Kidney tubule cell (primary cell): ENCODE data around the gene RNF112.

Source experiments
- DNase-seq: peaks from one replicate; pipeline ENCODE4 v3.0.0-alpha.2; 2018; ENCODE audit warnings: low spot score

RNF112 gene, protein sequence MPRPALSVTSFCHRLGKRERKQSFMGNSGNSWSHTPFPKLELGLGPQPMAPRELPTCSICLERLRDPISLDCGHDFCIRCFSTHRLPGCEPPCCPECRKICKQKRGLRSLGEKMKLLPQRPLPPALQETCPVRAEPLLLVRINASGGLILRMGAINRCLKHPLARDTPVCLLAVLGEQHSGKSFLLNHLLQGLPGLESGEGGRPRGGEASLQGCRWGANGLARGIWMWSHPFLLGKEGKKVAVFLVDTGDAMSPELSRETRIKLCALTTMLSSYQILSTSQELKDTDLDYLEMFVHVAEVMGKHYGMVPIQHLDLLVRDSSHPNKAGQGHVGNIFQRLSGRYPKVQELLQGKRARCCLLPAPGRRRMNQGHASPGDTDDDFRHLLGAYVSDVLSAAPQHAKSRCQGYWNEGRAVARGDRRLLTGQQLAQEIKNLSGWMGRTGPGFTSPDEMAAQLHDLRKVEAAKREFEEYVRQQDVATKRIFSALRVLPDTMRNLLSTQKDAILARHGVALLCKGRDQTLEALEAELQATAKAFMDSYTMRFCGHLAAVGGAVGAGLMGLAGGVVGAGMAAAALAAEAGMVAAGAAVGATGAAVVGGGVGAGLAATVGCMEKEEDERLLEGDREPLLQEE

DNA sequence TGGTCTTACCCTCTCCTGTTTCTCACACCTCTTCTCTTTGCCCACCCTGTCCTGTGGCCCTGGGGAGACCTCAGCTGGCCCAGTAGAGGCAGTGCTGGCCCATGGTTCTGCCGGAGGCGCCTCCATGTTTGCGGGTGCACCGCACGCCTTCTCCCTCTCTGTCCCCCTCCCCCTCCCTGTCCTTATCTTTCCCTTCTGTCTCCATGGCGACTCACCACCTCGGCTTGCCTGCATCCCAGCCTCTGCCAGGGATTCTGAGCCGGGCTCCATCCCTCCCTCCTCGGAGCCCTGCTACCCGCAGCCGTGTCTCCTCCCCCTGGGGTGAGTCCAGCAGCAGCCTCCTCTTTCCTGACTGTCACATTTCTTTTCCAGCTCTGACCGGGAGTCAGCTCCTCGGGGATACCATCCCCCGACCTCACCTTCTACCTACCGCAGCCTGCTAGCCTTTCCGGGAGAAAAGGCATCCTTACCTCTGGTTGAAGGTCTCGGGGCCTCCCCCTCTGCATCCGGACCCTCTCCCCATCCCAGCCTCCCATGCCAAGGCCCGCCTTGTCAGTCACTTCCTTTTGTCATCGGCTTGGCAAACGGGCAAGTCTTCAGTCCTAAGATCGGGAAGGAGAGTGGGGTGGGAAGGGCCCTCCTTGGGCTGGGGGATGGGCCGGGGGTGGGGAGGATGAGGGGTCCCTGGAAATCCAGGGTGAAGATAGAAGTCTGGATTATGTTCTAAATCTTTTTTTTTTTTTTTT lies at the start of gene RNF112:
RNF112 (plus strand) TSS at position 358 of the 746 bp plus-strand sequence; CDS start at position 535, 177 bp downstream.
- DNase-seq = no peak

DNA sequence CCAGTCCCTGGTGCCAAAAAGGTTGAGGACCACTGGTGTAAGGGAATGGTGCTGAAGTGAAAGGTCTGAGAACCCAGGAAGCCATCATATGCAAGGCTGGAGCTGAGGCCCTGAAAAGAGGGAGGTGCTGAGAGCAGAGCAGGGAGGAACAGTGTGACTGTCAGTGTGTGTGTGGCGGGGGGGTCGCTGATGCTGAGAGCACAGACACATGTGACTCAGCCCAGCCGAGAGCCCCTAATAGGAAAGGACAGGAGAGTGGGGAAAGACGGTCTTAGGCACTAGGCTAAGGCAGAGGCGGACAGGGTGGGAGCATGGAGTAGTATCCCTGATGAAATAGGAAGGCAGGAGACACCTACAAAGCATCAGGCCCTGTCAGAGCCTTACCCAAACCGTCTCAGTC lies 49.7 kb upstream of the RNF112 start:
- no peak for DNase-seq

DNA sequence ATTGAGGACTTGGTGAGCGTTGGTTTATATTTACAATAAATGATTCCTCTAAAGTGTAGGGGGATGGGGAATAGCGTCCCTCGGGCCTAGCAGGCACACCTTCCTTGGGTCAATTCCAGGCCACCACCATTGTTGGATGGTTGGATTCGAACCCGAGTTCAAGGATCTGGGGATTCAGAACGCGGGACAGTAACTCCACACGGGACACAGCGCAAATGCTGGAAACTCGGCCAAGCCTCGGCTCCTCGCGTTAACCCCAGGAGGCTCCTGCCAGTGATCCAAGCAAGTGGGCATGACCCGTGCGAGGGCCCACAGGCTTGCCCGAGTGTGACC lies 49.1 kb upstream of the RNF112 start:
- DNase-seq = no peak

DNA sequence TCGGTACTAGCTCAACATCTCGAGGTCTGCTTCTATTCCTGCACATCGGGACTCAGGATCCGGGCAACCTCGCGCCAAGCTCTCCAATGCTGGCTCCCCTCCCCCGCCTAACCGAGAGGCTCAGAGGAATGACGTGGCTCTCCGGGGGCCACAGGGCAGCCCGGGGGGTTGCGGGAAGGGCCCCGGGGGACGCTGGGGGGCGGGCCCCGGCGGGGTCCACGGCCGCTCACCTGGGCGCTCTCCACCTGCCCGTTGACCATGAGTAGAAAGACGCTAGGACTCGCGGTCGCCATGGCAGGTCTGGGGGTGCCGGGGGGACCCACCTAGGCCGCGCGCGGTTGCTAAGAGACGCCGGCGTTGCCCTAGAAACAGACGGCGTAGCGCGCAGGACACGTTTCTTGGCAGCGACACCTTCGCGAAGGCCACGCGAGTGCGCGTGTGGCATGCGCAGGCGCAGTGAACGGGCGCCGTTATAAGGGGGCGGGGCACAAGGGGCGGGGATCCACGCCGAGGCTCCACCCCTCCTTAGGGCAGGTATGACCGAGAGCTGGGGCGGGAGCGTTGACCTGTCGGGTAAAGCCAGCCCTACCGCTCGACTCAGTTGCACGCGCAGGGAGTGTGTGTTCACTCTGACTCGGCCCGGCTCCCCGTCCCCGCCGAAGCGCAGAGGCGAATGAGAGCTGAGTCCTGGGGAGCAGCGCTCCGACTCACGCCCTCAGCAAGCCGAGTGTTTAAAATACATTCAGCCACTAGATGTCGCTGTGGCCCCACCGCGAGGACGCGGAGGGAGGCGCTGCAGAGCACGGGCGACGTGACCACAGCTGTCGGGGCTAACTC lies 48.5 kb upstream of the RNF112 start, which contains the start of gene B9D1:
B9D1 (minus strand) TSS at position 447 of the 837 bp plus-strand sequence; CDS start at position 293, 154 bp downstream.
- peak; percentile 94 for DNase-seq

DNA sequence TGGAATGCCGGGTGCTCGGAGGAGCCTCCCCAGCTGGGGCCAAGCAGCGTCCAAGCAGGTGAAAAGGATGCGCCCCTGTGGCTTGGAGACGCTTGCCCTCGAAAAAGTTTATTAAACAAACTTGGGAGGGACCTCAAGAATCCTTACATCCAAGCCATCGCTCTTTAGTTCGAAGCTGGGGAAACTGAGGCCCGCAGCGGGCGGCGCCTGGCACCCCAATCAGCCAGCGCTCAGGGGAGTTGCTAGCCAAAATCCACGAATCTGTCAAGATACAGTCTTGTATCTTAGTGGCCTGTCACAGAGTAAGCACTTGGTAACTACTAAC lies 48.0 kb upstream of the RNF112 start:
- DNase-seq = no peak

DNA sequence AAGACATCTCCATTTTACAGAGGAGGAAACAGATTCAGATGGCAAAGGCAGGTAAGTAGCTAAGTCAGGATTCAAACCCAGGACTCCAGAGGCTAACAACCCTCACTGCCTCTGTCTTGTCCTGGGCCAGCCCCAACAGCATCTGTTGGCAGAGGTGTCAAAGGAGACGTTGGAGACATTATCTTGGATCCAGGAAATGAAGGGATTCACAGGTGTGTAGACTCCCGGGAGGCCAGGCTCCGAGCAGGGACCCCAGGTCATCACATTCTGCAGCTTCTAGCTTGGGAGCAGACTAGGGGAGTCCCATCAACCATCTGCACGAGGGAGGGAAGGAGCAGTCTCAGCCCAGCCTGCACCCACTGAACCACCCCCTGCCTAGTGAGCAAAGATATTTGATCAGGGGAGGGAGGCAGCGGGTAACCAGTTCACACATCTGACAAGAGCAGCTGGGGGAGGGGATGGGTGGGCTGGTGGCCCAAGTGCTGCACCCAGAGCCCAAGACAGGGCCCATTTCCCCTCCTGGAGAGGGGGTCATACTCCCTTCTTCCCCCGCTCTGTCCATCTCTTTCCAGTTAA lies 47.5 kb upstream of the RNF112 start:
- no peak for DNase-seq

DNA sequence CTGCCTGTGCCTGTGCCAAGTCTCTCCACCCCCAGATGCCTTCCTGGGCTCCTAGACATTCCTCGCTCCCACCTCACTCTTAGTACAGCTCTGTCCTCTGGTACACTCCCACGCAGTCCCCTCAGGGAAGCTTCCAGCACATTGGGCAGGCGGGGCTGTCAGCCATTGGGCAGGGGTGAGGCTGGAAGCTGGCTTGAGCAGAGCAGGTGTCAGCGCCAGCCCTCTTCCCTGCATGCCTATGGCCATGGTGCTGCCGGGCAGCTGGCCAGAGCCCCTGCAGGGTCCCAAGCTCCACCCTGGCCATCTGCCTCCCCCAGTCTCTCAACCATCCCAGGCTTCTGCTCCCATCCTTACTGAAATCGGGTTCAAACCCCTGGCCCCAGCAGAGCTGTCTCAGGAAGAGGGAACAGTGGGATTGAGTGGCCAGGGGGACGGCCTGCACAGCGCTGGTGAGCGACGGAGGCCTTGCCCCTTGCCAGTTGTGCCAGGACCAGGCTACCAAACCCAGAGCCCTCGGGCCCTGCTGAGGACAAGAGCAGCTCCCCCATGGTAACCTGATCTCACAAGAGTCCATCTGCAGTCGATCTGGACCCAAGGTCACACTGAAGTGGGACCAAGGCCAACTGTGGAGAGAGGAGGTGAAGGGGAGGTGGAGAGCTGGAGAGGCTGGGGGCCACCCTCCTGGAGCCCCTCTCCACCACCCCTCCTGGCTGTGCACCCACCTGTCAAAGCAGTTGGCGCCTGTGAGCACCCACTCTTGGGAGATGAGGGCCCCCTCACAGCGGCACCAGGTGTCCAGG lies 46.1 kb upstream of the RNF112 start:
- no peak for DNase-seq

DNA sequence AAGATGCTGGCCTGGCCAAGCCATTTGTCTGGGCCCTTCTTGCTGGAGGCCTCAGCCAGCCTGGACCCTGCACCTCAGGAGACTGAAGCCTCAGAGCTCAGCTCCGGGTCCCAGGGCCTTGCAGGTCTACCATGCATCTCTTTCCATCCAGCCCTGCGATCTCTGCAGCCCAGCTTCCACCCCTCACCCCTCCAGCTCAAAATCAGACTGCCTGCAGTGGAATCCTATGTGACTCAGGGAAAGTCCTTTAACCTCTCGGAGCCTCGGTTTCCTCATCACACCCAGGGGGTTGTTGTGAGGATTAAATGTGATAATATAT lies 45.6 kb upstream of the RNF112 start:
- DNase-seq = no peak

DNA sequence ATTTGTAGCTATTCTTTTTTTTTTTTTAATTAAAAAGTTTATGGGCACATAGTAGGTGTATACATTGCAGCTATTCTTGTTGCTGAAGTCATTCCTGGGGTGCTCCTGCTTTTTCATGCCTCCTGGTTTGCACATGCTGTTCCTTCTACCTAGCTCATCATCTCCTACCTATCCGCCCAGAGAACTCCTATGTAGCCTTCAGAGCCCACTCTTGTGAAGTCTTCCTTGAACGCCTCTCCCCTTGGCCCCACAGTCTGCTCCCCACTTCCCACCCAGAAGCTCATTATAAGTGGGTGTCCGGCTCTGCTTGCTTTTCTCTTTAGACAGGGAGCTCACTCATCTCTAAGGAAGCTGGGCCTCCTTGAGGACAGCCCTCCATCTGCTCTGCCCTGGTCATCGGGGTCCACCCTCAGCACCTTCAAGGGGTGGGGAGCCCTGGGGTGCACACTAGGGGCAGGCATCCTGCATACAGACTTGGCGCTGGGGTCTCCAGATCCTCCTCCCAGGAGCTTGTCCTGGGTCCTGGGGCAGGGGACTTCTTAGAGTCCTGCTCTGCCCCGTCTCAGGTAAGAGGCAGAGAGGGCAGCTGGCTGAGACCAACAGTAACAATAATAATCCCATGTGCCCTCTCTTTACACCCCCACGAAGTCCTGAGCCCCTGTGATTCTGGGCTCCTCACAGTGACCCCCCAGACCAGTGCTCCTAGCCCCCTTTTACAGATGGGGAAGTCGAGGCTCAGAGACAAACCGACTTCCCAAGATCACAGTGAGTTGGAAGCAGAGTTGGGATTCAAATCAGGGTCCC lies 45.0 kb upstream of the RNF112 start:
- DNase-seq = no peak

DNA sequence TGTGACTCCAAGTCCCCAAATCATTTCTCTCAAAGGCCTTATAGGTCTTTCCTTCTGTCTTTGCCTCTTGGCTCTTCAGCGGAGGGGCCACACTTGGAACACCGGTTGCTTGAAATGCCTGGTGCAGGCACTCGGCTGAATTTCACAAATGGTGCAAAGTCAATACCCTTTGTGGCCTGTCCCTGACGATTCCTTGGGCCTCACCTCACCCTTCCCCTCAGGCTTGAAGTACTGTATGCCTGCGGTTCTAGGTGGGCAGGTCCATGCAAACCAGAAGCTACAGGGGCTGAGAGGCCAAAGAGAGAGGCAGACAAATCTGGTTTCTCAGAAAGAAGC lies 44.4 kb upstream of the RNF112 start:
- DNase-seq = no peak

DNA sequence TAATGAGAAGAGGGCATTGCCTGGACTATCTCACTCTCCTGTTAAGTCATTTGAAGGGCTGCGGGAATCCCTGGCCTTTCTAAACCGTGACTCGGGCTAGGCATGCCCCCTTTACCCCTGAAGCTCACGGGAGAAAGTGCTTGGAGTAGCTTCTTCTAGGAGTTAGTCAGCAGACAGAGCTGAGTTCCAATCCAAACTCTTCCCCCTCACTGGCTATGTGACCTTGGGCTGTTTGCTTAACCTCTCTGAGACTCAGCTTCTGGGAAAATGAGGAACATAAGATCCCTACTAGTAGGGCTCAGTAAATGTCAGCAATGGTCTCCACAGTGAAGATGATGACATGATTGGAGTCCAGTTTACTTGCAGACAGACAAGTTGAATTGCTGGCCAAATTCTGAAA lies 42.8 kb upstream of the RNF112 start:
- DNase-seq = no peak

DNA sequence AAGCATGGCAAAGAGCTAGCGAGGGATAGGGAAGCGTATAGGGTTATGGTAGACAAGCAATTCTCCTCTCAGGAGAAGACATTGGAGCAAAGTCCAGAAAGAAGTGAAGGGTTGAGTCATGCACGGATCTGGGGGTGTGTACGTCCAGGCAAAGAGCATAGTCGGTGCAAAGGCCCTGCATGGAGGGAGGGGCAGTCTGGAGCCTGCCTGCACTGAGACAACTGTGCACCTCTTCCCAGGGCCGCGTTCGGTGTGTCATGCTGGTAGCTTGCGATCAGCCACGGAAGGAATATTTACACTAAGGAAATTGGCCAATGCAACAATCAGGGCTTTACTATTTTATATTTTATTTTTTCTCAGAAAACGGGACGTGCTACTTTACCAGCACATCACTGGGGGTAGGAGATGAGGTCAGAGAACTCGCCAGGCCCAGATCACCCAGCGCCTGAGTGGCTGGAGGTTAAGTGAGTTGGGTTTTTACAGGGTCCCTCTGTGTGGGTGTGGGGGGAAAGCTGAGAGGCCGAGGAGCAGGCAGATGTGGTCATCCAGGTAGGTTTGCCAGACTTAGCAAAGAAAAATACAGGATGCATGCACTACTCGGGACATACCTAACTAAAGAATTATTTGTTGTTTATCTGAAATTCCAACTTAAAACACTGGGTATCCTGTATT lies 41.8 kb upstream of the RNF112 start:
- no peak for DNase-seq

DNA sequence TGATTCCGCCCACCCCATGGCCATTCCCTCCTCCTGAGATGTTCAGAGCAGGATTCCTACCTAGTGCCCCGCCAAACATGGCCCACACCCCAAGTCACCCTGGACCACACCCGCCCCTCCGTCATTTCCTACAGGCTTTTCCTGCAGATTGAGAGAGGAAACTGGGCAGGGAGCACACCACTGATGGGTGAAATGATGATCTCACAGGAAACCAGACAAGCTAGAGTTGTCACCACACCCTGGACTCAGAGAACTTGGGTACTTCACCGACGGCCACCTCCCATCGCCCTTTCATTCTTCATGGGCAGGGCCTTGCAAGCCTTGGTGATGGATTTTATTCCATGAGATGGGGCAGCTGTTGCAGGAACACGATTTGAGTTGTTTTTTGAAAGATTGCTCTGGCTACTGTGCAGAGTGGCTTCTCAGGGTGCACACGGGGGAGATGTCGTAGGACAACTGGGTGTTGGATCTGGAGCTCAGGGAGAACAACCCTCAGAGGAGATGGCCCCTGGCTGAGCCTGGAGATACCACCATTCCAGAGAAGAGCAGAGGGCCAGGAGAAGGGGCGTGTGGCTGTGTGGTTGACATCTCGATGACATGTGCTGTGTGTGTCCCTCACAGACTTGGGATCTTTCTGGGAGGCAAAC lies 41.1 kb upstream of the RNF112 start:
- no peak for DNase-seq

DNA sequence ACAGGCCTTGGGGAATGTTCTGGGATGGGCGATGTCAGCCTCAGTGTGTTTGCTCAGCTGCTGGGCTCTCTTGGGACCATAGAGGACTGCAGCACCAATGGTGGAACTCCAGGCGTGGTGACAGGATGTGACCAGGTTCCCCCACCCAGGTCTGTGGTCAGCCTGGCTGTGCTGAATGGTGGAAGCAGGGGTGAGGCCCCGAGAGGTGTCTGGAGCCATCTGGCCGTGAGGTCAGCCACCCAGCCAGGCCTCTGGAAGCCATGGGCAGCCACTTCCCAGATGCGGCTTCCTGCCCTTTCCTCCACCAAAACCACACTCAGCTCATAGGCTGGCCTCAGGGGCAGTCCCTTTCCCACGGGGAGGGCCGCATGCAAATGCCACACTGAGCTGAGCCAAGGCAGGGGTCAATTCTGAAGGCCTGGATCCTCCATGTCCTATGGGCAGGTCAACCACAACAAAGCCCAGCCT lies 40.5 kb upstream of the RNF112 start:
- DNase-seq = no peak

DNA sequence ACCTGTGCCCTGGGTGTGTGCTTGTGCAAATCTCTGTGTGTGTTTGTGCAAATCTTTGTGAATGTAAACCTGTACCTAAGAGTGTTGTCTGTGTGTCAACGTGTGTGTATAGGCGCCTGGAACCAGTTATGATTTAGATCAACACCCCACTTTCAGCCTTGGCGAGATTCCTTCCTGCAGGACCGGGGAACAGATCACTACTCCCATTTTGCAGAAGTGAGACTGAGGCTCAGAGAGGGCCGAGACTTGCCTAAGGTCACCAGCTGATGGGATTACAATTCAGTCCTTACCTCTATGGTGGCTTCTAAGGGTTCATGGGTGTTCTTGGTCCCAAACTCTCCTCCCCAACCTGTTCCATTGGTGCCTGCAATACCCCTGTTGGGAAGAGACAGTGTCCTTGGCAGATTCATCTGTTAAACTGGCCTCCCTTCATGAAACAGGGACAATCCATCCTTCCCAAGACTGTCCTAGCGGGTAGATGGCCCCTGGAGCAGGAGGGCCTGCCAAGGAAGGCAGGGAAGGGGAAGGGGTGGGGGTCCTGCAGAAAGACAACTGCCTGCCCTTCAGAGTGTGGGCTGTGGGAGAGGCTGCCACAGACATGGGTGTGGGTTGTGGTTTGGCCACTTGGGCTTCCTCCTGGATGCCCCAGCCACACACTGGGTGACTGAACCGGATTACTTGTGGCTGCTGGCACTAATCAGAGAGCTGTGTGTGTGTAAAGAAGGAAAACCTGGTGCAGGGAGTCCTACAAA lies 39.6 kb upstream of the RNF112 start:
- no peak for DNase-seq

DNA sequence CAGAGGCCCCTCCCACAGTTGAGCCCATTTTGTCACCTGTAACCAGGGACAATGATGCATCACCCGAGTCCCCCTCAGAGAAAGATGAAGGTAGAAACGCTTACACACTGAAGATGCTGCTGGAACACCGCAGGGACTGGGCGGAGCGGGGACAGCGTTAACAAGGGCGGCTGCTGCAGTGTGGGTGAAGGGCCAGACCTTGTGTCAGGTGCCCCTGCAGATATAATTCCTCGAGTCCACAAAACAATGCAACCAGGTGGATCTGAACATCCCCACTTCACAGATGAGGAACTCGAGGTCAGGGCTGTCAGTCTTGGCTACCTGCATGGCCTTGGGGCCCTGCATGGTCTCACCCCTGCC lies 39.0 kb upstream of the RNF112 start:
- DNase-seq = no peak

DNA sequence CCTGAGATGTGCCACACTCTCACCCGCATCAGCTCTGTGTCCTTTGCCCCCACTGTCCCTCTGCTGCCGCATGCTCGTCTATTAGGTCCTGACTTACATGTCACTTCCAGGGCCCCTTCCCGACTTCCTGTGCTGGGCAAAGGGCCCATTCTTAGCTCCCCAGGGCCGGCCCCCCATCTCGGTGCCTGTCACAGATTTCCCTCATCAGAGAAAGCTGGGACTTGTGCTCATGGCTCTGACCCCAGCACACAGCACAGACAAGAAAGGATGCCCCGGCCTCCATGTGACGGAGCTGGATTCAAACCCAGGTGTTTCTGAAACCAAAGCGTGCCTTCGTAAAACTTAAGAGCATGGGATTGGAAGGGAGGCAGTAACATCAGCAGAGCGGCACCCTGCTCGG lies 38.6 kb upstream of the RNF112 start:
- DNase-seq = no peak

DNA sequence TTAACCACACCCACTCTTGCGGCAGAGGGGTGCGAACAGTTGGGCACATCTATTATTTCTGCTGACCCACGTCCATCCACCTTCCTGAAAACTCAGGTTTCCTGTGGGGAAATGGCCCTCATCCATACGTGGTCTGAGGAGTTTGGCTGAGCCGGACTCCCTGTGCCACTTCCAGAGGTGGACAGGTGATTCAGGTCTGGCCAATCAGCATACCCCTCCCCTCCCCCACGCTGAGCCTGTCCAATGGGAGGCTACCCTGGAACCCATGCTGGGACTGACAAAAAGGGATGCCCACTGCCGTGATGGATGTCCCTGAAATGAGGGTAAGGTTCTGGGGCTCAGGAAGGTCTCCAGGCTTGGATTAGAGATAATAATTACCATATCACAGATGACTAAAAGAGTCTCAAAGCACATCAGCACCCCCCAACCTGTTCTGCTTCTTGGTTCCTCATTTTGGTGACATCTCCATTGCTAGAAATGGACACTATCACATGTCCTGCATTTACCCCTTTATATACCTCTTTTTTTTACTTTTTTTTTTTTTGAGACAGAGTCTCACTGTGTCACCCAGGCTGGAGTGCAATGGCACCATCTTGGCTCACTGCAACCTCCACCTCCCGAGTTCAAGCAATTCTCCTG lies 38.0 kb upstream of the RNF112 start:
- DNase-seq = no peak
